H1 (cell line): ENCODE data around the gene SOST. TPM values are rescaled to one million over a fixed set of nuclear protein-coding genes. Genes with fewer than 3 reads are reported as not detected.

Source experiments
- CTCF ChIA-PET: fragments of 300-600 bp; sonication (Branson Sonifier 250); formaldehyde crosslinking; loops from one replicate; lab custom pipeline; 2021; ENCODE audit not compliant: partially characterized antibody; lab: Charles Lee
- POLR2A ChIA-PET: fragments of 300-600 bp; sonication (Branson Sonifier 250); formaldehyde crosslinking; loops from one replicate; lab custom pipeline; 2021; ENCODE audit warnings: inconsistent platforms; ENCODE audit not compliant: partially characterized antibody; lab: Charles Lee
- DNase-seq, 2 experiments: peaks; one replicate each; pipeline versions ENCODE4 v3.0.0 to v3.0.0-alpha.2; 2010 to 2022; ENCODE audit warnings: low spot score in 2 of 2, low read depth in 1 of 2, mixed read lengths in 1 of 2
- FAIRE-seq: peaks from 2 replicates; lab custom pipeline; 2011; peaks lifted over from hg19 to GRCh38; lab: Jason Lieb, UNC
- H2AFZ ChIP-seq: 2 replicates; pipeline ENCODE4 v1.8.1; 2012; ENCODE audit warnings: low read length, inconsistent platforms
- H2AK5ac ChIP-seq: 2 replicates; pipeline ENCODE4 v1.6.1; 2013; ENCODE audit warnings: low read depth, low read length
- H2BK120ac ChIP-seq: replicated peaks from 2 replicates; pipeline ENCODE3; 2013; ENCODE audit warnings: low read depth, low read length, inconsistent platforms
- H2BK12ac ChIP-seq: 2 replicates; pipeline ENCODE4 v1.6.1; 2013; ENCODE audit warnings: low read depth, low read length
- H2BK15ac ChIP-seq: 2 replicates; pipeline ENCODE4 v1.6.1; 2013; ENCODE audit warnings: low read length
- H2BK20ac ChIP-seq: 2 replicates; pipeline ENCODE4 v1.6.1; 2013; ENCODE audit warnings: low read length
- H2BK5ac ChIP-seq: 2 replicates; pipeline ENCODE4 v1.6.1; 2013; ENCODE audit warnings: low read depth, low read length
- H3K14ac ChIP-seq: 2 replicates; pipeline ENCODE4 v1.6.1; 2013; ENCODE audit warnings: inconsistent platforms; ENCODE audit not compliant: insufficient read length
- H3K18ac ChIP-seq: 2 replicates; pipeline ENCODE4 v1.6.1; 2013; ENCODE audit warnings: low read length; ENCODE audit errors: extremely low read depth
- H3K23ac ChIP-seq: 2 replicates; pipeline ENCODE4 v1.6.1; 2013; ENCODE audit warnings: inconsistent platforms; ENCODE audit not compliant: insufficient read length
- H3K23me2 ChIP-seq: 2 replicates; pipeline ENCODE4 v1.6.1; 2013; ENCODE audit warnings: low read depth, low read length
- H3K27ac ChIP-seq: 2 replicates; pipeline ENCODE4 v1.6.1; 2011; ENCODE audit warnings: low read depth, low read length, inconsistent platforms
- H3K27me3 ChIP-seq, 4 experiments: replicated peaks in 1 of 4; 1 replicate in 1 of 4; 2 replicates in 3 of 4; pipeline versions ENCODE4 v1.6.1 to v1.8.1; 2011 to 2013; ENCODE audit warnings: low read length in 3 of 4, mild to moderate bottlenecking in 3 of 4, inconsistent platforms in 2 of 4, mixed read lengths in 2 of 4, moderate library complexity in 1 of 4; ENCODE audit not compliant: control insufficient read depth in 3 of 4, insufficient read depth in 3 of 4; ENCODE audit errors: extremely low read depth in 1 of 4
- H3K36me3 ChIP-seq, 4 experiments: 2 replicates each; pipeline versions ENCODE4 v1.6.1 to v1.8.1; 2011 to 2013; ENCODE audit warnings: mild to moderate bottlenecking in 4 of 4, low read length in 3 of 4, moderate library complexity in 2 of 4, control low read depth in 1 of 4, inconsistent platforms in 1 of 4; ENCODE audit not compliant: insufficient read depth in 4 of 4, control insufficient read depth in 2 of 4
- H3K4ac ChIP-seq: replicated peaks from 2 replicates; pipeline ENCODE3; 2013; ENCODE audit warnings: low read length, low read depth, mixed read lengths, inconsistent platforms; ENCODE audit not compliant: insufficient read length
- H3K4me1 ChIP-seq, 4 experiments: replicated peaks in 1 of 4; 1 replicate in 1 of 4; 2 replicates in 3 of 4; pipeline versions ENCODE4 v1.6.1 to v1.8.1; 2011 to 2013; ENCODE audit warnings: low read length in 3 of 4, inconsistent platforms in 2 of 4, mixed read lengths in 1 of 4; ENCODE audit not compliant: insufficient read depth in 4 of 4, control insufficient read depth in 3 of 4
- H3K4me2 ChIP-seq, 2 experiments: 2 replicates each; pipeline versions ENCODE4 v1.6.1 to v1.8.1; 2011 to 2013; ENCODE audit warnings: low read depth in 2 of 2, low read length in 2 of 2, control low read depth in 1 of 2, inconsistent platforms in 1 of 2, mild to moderate bottlenecking in 1 of 2; ENCODE audit not compliant: insufficient read depth in 1 of 2
- H3K4me3 ChIP-seq, 4 experiments: fragments of 200-600, 300-600 bp in 1 of 4; sonication (generic), shearing (Covaris generic), sonication (Bioruptor Twin) in 1 of 4; 2 replicates each; pipeline versions ENCODE4 v1.5.1 to v1.8.1; 2011 to 2016; ENCODE audit warnings: low read length in 4 of 4, low read depth in 3 of 4, control low read depth in 2 of 4, inconsistent platforms in 2 of 4, mild to moderate bottlenecking in 2 of 4, mixed read lengths in 1 of 4, moderate library complexity in 1 of 4; ENCODE audit not compliant: insufficient read depth in 2 of 4; ENCODE audit errors: extremely low read depth in 1 of 4
- H3K56ac ChIP-seq: replicated peaks from 2 replicates; pipeline ENCODE3; 2013; ENCODE audit warnings: low read depth, mild to moderate bottlenecking, mixed read lengths, low read length, inconsistent platforms; ENCODE audit not compliant: insufficient read length
- H3K79me1 ChIP-seq: 2 replicates; pipeline ENCODE4 v1.6.1; 2013; ENCODE audit warnings: low read depth, low read length, control low read depth
- H3K79me2 ChIP-seq, 2 experiments: 2 replicates each; pipeline versions ENCODE4 v1.6.1 to v1.8.1; 2012 to 2013; ENCODE audit warnings: low read length in 2 of 2, mild to moderate bottlenecking in 2 of 2, inconsistent platforms in 1 of 2; ENCODE audit not compliant: insufficient read depth in 2 of 2, control insufficient read depth in 1 of 2
- H3K9ac ChIP-seq, 4 experiments: replicated peaks in 1 of 4; 1 replicate in 1 of 4; 2 replicates in 3 of 4; pipeline versions ENCODE4 v1.6.1 to v1.8.1; 2011 to 2013; ENCODE audit warnings: low read depth in 3 of 4, low read length in 3 of 4, control low read depth in 2 of 4, mild to moderate bottlenecking in 2 of 4, moderate library complexity in 2 of 4, inconsistent platforms in 1 of 4; ENCODE audit errors: extremely low read depth in 1 of 4
- H3K9me3 ChIP-seq, 2 experiments: 2 replicates each; pipeline versions ENCODE4 v1.6.1 to v1.8.1; 2012 to 2013; ENCODE audit warnings: mild to moderate bottlenecking in 2 of 2, moderate library complexity in 2 of 2, control low read depth in 1 of 2, inconsistent platforms in 1 of 2, low read depth in 1 of 2, low read length in 1 of 2, mixed read lengths in 1 of 2; ENCODE audit not compliant: insufficient read depth in 2 of 2
- H4K20me1 ChIP-seq, 2 experiments: replicated peaks in 1 of 2; 2 replicates each; pipeline versions ENCODE3 to v1.8.1; 2011 to 2013; ENCODE audit warnings: inconsistent platforms in 2 of 2, low read length in 2 of 2, mild to moderate bottlenecking in 1 of 2; ENCODE audit not compliant: insufficient read depth in 2 of 2, control insufficient read depth in 1 of 2
- H4K5ac ChIP-seq: 2 replicates; pipeline ENCODE4 v1.6.1; 2013; ENCODE audit warnings: low read length, low read depth, mixed read lengths, inconsistent platforms; ENCODE audit not compliant: insufficient read length
- H4K8ac ChIP-seq: 2 replicates; pipeline ENCODE4 v1.8.0; 2013; ENCODE audit warnings: mild to moderate bottlenecking, moderate library complexity, low read length, inconsistent platforms; ENCODE audit not compliant: insufficient read depth; ENCODE audit errors: extremely low read depth
- H4K91ac ChIP-seq: replicated peaks from 2 replicates; pipeline ENCODE3; 2013; ENCODE audit warnings: low read length, mixed read lengths, inconsistent platforms; ENCODE audit not compliant: insufficient read length
- BCL11A ChIP-seq, 2 experiments: IDR thresholded peaks; one replicate each; pipeline ENCODE4 v1.6.1; 2011; ENCODE audit warnings: low read depth in 2 of 2, low read length in 2 of 2, mild to moderate bottlenecking in 2 of 2
- GABPA ChIP-seq: IDR thresholded peaks from 2 replicates; pipeline ENCODE4 v1.6.1; 2011; ENCODE audit warnings: mild to moderate bottlenecking, low read length, moderate library complexity, borderline replicate concordance; ENCODE audit not compliant: insufficient read depth
- HDAC6 ChIP-seq: IDR thresholded peaks from one replicate; pipeline ENCODE4 v1.7.1; 2012; ENCODE audit warnings: low read depth, mild to moderate bottlenecking, inconsistent platforms, low read length, moderate library complexity
- NANOG ChIP-seq: IDR thresholded peaks from 2 replicates; pipeline ENCODE4 v1.6.1; 2011; ENCODE audit warnings: low read length, low read depth, mild to moderate bottlenecking, inconsistent platforms; ENCODE audit not compliant: insufficient read depth, poor library complexity, severe bottlenecking
- POLR2AphosphoS5 ChIP-seq: IDR thresholded peaks from 2 replicates; pipeline ENCODE4 v1.6.1; 2011; ENCODE audit warnings: low read depth, low read length
- RAD21 ChIP-seq, 2 experiments: IDR thresholded peaks in 1 of 2; conservative IDR thresholded peaks in 1 of 2; 2 replicates each; pipeline ENCODE4 v1.6.1; 2011; ENCODE audit warnings: low read depth in 2 of 2, low read length in 2 of 2, improper control_type of control experiment in 1 of 2, inconsistent platforms in 1 of 2, mild to moderate bottlenecking in 1 of 2, moderate library complexity in 1 of 2
- RBBP5 ChIP-seq: IDR thresholded peaks from 2 replicates; pipeline ENCODE4 v1.7.1; 2012; ENCODE audit warnings: low read depth, mild to moderate bottlenecking, inconsistent platforms, low read length, moderate library complexity, borderline replicate concordance
- RNF2 ChIP-seq: fragments of 200-900, 300-1000 bp; sonication (generic); IDR thresholded peaks from 2 replicates; pipeline ENCODE4 v1.7.1; 2016; ENCODE audit warnings: borderline replicate concordance, low read depth, mild to moderate bottlenecking, antibody characterized with exemption, low read length; ENCODE audit not compliant: poor library complexity, severe bottlenecking; ENCODE audit errors: missing control alignments
- SP4 ChIP-seq: IDR thresholded peaks from 2 replicates; pipeline ENCODE4 v1.6.1; 2012; ENCODE audit warnings: low read length, inconsistent platforms
- TAF7 ChIP-seq: optimal IDR thresholded peaks from 2 replicates; pipeline ENCODE3; 2011; ENCODE audit warnings: low read depth, mild to moderate bottlenecking, inconsistent platforms, low read length, moderate library complexity, borderline replicate concordance
- TEAD4 ChIP-seq: IDR thresholded peaks from 2 replicates; pipeline ENCODE4 v1.6.1; 2012; ENCODE audit warnings: low read depth, low read length, inconsistent platforms, mixed read lengths
- YY1 ChIP-seq: IDR thresholded peaks from 2 replicates; pipeline ENCODE4 v1.6.1; 2011; ENCODE audit warnings: low read depth, mild to moderate bottlenecking, low read length
- WGBS, 2 experiments: shearing (Covaris generic) in 1 of 2; methylation state at CpG; one replicate each; pipeline versions ENCODE4 v1.1.6 to v1.1.7; 2013 to 2015; ENCODE audit warnings: low lambda C conversion rate in 2 of 2, mixed read lengths in 2 of 2, inconsistent platforms in 1 of 2, low coverage in 1 of 2, missing lambda C conversion rate in 1 of 2; ENCODE audit not compliant: insufficient replicate concordance in 2 of 2, insufficient coverage in 1 of 2, insufficient read length in 1 of 2; ENCODE audit errors: extremely low coverage in 1 of 2, missing lambda C conversion rate in 1 of 2; 5-methylcytosine and 5-hydroxymethylcytosine counted together
- polyA plus RNA-seq, 7 experiments: library from polyadenylated mRNA; depleted of rRNA in 3 of 7; stranded (reverse) in 5 of 7; unstranded in 2 of 7; fragments of >200 nt in 5 of 7; fragments of 200-250 nt in 2 of 7; gene quantifications; 1 replicate in 5 of 7; 2 replicates in 1 of 7; 4 replicates in 1 of 7; pipeline versions ENCODE4 v1.2.1 to v1.2.3, GENCODE V29; 2011 to 2013; ENCODE audit warnings: missing spikeins in 2 of 7, mixed read lengths in 2 of 7
- total RNA-seq: library from RNA; stranded (reverse); fragmentation: NEBNext Ultra II Directional; extraction: Animal tissue kit (Norgen Biotek cat#: 25700); gene quantifications from 2 replicates; pipeline ENCODE4 v1.2.1, GENCODE V29; 2021

SOST gene
- total and polyA plus RNA-seq, 2 of the 8 experiments (the other 6 are each of a cell fraction or from before 2014, with no cell fraction given), result 0.08 TPM; not detected in 1

DNA sequence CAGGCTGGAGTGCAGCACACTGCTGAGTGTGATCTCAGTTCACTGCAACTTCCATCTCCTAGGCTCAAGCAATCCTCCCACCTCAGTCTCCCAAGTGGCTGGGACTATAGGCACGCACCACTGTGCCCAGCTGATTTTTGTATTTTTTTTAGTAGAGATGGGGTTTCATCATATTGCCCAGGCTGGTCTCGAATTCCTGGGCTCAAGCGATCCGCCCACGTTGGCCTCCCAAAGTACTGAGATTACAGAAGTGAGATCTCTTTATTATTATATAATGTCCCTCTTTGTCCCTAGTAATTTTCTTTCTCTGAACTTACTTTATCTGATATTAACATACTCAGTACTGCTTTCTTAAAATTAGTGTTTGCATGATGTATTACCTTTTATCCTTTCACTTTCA, 29.9 kb upstream of the SOST start:
- no peak overlapping the region for H2BK120ac ChIP-seq
- H3K36me3 ChIP-seq, result no peaks in the 10 kb centered on the region
- H3K9me3 ChIP-seq, result no peaks in the 10 kb centered on the region
- H3K23me2 ChIP-seq, result no peaks in the 10 kb centered on the region
- H4K8ac ChIP-seq, result no peak overlapping the region
- no peak for DNase-seq
- no peak overlapping the region for H3K27ac ChIP-seq
- no peak overlapping the region for H3K23ac ChIP-seq
- no peak overlapping the region for H2AFZ ChIP-seq
- H2BK12ac ChIP-seq, result no peak overlapping the region
- no peak for FAIRE-seq
- H2BK15ac ChIP-seq, result no peak overlapping the region
- ChIA-PET POLR2A (interaction anchor here (0.7 kb wide), 1 partner anchor 140 kb away, joined by 3 read pairs; no protein-coding TSS in a partner anchor), CTCF (interaction anchor here (0.7 to 1.3 kb wide), 6 partner anchors 69 to 253 kb away, joined by 3 to 5 read pairs (median 4); no protein-coding TSS in a partner anchor)
- H4K91ac ChIP-seq, result no peak overlapping the region
- H2BK5ac ChIP-seq, result no peak overlapping the region
- H3K4me3 ChIP-seq, result no peak overlapping the region
- H3K79me1 ChIP-seq, result no peaks in the 10 kb centered on the region
- H3K56ac ChIP-seq, result no peak overlapping the region
- H3K27me3 ChIP-seq, result no peaks in the 10 kb centered on the region
- H2BK20ac ChIP-seq, result no peak overlapping the region
- WGBS, 2 experiments, result 89% methylated on average over 5 of the region's 5 CpGs; no CpG with 5 or more reads in 1 of the 2 experiments
- no peaks in the 10 kb centered on the region for H3K79me2 ChIP-seq
- no peak overlapping the region for H3K9ac ChIP-seq
- H3K14ac ChIP-seq, result no peak overlapping the region
- H3K4ac ChIP-seq, result no peak overlapping the region
- H4K5ac ChIP-seq, result no peak overlapping the region
- no peaks in the 10 kb centered on the region; a peak in 1 of 7 replicates for H3K4me1 ChIP-seq
- H2AK5ac ChIP-seq, result no peak overlapping the region
- H3K18ac ChIP-seq, result no peak overlapping the region
- no peak overlapping the region for H3K4me2 ChIP-seq
- H4K20me1 ChIP-seq, result no peaks in the 10 kb centered on the region
- TF ChIP-seq TAF7 (no peak), BCL11A (IDR thresholded peaks at IDR 0.05; ENCODE audit: low read depth in 2 of 2, low read length in 2 of 2) (no peak), YY1 (no peak), POLR2AphosphoS5 (no peak), RBBP5 (no peak), GABPA (no peak), NANOG (no peak), TEAD4 (no peak), HDAC6 (no peak), RAD21 (IDR thresholded peaks at IDR 0.05 in 1 of 2, conservative IDR thresholded peaks at IDR 0.05 in 1 of 2; ENCODE audit: low read depth in 2 of 2, low read length in 2 of 2) (no peak), RNF2 (no peak), SP4 (no peak)
